Measurements from ENCODE around the gene ARHGEF28.

Gene ARHGEF28

GRCh38 chr5:73944581-73944980 lies 318.6 kb downstream of the ARHGEF28 start:
- DNase-seq = no peak
- H3K4me3 ChIP-seq (ENCODE audit: low read length) = no peak overlapping the region
- no peak for TF ChIP-seq EZH2phosphoT487 (IDR thresholded peaks at IDR 0.05; ENCODE audit: low read length)
- TF ChIP-seq CTCF (IDR thresholded peaks at IDR 0.05; ENCODE audit: low read length) = no peak
- no peak for TF ChIP-seq EZH2 (optimal IDR thresholded peaks at IDR 0.05; ENCODE audit: low read depth, low read length)
- H3K4me2 ChIP-seq (ENCODE audit: low read depth, low read length) = no peak overlapping the region
- no peak overlapping the region for H3K9ac ChIP-seq (ENCODE audit: low read length)
- no peaks in the 10 kb centered on the region for H4K20me1 ChIP-seq (ENCODE audit: insufficient read depth, low read length)
- H3K79me2 ChIP-seq (ENCODE audit: low read length) = no peaks in the 10 kb centered on the region
- no peaks in the 10 kb centered on the region for H3F3A ChIP-seq (ENCODE audit: insufficient read depth, low read length)
- H3K36me3 ChIP-seq (replicated peaks; ENCODE audit: insufficient read depth, low read length) = no peaks in the 10 kb centered on the region
- no peaks in the 10 kb centered on the region for H3K4me1 ChIP-seq (ENCODE audit: low read length)
- no peaks in the 10 kb centered on the region for H3K9me3 ChIP-seq (replicated peaks; ENCODE audit: insufficient read depth, low read length)
- no peak overlapping the region for H2AFZ ChIP-seq (ENCODE audit: low read length)
- H3K27ac ChIP-seq (ENCODE audit: low read length) = no peak overlapping the region
- no peaks in the 10 kb centered on the region for H3K9me2 ChIP-seq (replicated peaks; ENCODE audit: insufficient read depth, low read length)
- H3K27me3 ChIP-seq (replicated peaks; ENCODE audit: insufficient read depth, low read length) = no peaks in the 10 kb centered on the region

GRCh38 chr5:73945505-73945904 lies 319.5 kb downstream of the ARHGEF28 start:
- no peak overlapping the region for H3K4me3 ChIP-seq (ENCODE audit: low read length)
- H3K27ac ChIP-seq (ENCODE audit: low read length) = no peak overlapping the region
- H3F3A ChIP-seq (ENCODE audit: insufficient read depth, low read length) = no peaks in the 10 kb centered on the region
- H3K9ac ChIP-seq (ENCODE audit: low read length) = no peak overlapping the region
- H2AFZ ChIP-seq (ENCODE audit: low read length) = no peak overlapping the region
- no peak for DNase-seq
- no peaks in the 10 kb centered on the region for H3K27me3 ChIP-seq (replicated peaks; ENCODE audit: insufficient read depth, low read length)
- H4K20me1 ChIP-seq (ENCODE audit: insufficient read depth, low read length) = no peaks in the 10 kb centered on the region
- no peaks in the 10 kb centered on the region for H3K9me2 ChIP-seq (replicated peaks; ENCODE audit: insufficient read depth, low read length)
- no peaks in the 10 kb centered on the region for H3K36me3 ChIP-seq (replicated peaks; ENCODE audit: insufficient read depth, low read length)
- no peaks in the 10 kb centered on the region for H3K9me3 ChIP-seq (replicated peaks; ENCODE audit: insufficient read depth, low read length)
- TF ChIP-seq EZH2phosphoT487 (IDR thresholded peaks at IDR 0.05; ENCODE audit: low read length) (no peak), CTCF (IDR thresholded peaks at IDR 0.05; ENCODE audit: low read length) (peak; percentile 26; the same call in 1 of the 2 replicates), EZH2 (optimal IDR thresholded peaks at IDR 0.05; ENCODE audit: low read depth, low read length) (no peak)
- H3K4me2 ChIP-seq (ENCODE audit: low read depth, low read length) = no peak overlapping the region
- H3K79me2 ChIP-seq (ENCODE audit: low read length) = no peaks in the 10 kb centered on the region
- H3K4me1 ChIP-seq (ENCODE audit: low read length) = no peaks in the 10 kb centered on the region

DNA sequence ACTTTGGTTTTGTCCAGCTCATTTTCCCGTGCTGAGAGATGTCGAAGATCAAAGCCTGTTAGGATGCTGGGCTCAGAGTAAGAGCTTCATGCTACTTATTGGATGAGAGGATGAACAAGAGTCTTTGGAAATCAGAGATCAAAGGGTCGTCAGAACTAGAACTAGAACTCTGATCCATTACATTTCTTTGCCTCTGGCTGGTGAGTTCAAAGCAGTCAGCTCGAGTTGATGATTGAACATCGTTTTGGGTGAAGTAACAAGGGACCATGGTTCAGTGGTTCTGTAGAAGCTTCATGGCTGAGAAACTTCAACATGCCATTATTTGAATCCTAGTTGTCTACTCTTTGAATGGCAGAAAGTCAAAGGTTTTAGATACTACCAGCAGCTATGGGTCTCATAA lies 320.3 kb downstream of the ARHGEF28 start:
- TF ChIP-seq EZH2phosphoT487 (IDR thresholded peaks at IDR 0.05; ENCODE audit: low read length) = no peak
- Histone ChIP-seq H3K9ac (ENCODE audit: low read length) (no peak overlapping the region), H3K9me2 (replicated peaks; ENCODE audit: insufficient read depth, low read length) (no peaks in the 10 kb centered on the region), H2AFZ (ENCODE audit: low read length) (no peak overlapping the region), H3K4me2 (ENCODE audit: low read depth, low read length) (no peak overlapping the region), H3K27me3 (replicated peaks; ENCODE audit: insufficient read depth, low read length) (no peaks in the 10 kb centered on the region), H4K20me1 (ENCODE audit: insufficient read depth, low read length) (no peaks in the 10 kb centered on the region), H3K36me3 (replicated peaks; ENCODE audit: insufficient read depth, low read length) (no peaks in the 10 kb centered on the region), H3K4me3 (ENCODE audit: low read length) (no peak overlapping the region), H3K9me3 (replicated peaks; ENCODE audit: insufficient read depth, low read length) (no peaks in the 10 kb centered on the region), H3K79me2 (ENCODE audit: low read length) (no peaks in the 10 kb centered on the region), H3K27ac (ENCODE audit: low read length) (no peak overlapping the region), H3K4me1 (ENCODE audit: low read length) (no peaks in the 10 kb centered on the region), H3F3A (ENCODE audit: insufficient read depth, low read length) (no peaks in the 10 kb centered on the region)
- DNase-seq = no peak

- H2AFZ ChIP-seq (ENCODE audit: low read length) = no peak overlapping the region
- DNase-seq = no peak
Measured at GRCh38 chr5:73946919-73947602, 321.1 kb downstream of the ARHGEF28 start.

More at GRCh38 chr5:73946919-73947602, 321.1 kb downstream of the ARHGEF28 start:
- Histone ChIP-seq H3K9me2 (replicated peaks; ENCODE audit: insufficient read depth, low read length) (no peaks in the 10 kb centered on the region), H3K9me3 (replicated peaks; ENCODE audit: insufficient read depth, low read length) (no peaks in the 10 kb centered on the region), H3K27ac (ENCODE audit: low read length) (no peak overlapping the region), H4K20me1 (ENCODE audit: insufficient read depth, low read length) (no peaks in the 10 kb centered on the region), H3K4me1 (ENCODE audit: low read length) (no peaks in the 10 kb centered on the region), H3K27me3 (replicated peaks; ENCODE audit: insufficient read depth, low read length) (no peaks in the 10 kb centered on the region), H3F3A (ENCODE audit: insufficient read depth, low read length) (no peaks in the 10 kb centered on the region), H3K79me2 (ENCODE audit: low read length) (no peaks in the 10 kb centered on the region), H3K9ac (ENCODE audit: low read length) (no peak overlapping the region), H3K4me3 (ENCODE audit: low read length) (no peak overlapping the region), H3K36me3 (replicated peaks; ENCODE audit: insufficient read depth, low read length) (no peaks in the 10 kb centered on the region), H3K4me2 (ENCODE audit: low read depth, low read length) (no peak overlapping the region)
- TF ChIP-seq EZH2phosphoT487 (IDR thresholded peaks at IDR 0.05; ENCODE audit: low read length) = no peak
- TF ChIP-seq EZH2 (optimal IDR thresholded peaks at IDR 0.05; ENCODE audit: low read depth, low read length) = no peak
- no peak for TF ChIP-seq CTCF (IDR thresholded peaks at IDR 0.05; ENCODE audit: low read length)
